CD4-positive, alpha-beta T cell treated with Interferon alpha-2 for 1 hour (primary cell): ENCODE results near the gene LIX1.
"Not testable (repeated sequence)": the region's sequence is repeated elsewhere in the genome, so short reads cannot be mapped to it uniquely, and the experiment has no call there.

Source experiments
- DNase-seq, 2 donors: peaks; one replicate each; pipeline ENCODE4 v3.0.0-alpha.2; 2020 to 2022

LIX1 gene

GRCh38 chr5:97101189-97101910 lies 41.1 kb downstream of the LIX1 start:
- DNase-seq: no peak

- no peak for DNase-seq
These were observed 41.9 kb downstream of the LIX1 start for GRCh38 chr5:97100476-97100875.

- DNase-seq: no peak
These were observed 43.5 kb downstream of the LIX1 start for GRCh38 chr5:97098922-97099321.

DNA sequence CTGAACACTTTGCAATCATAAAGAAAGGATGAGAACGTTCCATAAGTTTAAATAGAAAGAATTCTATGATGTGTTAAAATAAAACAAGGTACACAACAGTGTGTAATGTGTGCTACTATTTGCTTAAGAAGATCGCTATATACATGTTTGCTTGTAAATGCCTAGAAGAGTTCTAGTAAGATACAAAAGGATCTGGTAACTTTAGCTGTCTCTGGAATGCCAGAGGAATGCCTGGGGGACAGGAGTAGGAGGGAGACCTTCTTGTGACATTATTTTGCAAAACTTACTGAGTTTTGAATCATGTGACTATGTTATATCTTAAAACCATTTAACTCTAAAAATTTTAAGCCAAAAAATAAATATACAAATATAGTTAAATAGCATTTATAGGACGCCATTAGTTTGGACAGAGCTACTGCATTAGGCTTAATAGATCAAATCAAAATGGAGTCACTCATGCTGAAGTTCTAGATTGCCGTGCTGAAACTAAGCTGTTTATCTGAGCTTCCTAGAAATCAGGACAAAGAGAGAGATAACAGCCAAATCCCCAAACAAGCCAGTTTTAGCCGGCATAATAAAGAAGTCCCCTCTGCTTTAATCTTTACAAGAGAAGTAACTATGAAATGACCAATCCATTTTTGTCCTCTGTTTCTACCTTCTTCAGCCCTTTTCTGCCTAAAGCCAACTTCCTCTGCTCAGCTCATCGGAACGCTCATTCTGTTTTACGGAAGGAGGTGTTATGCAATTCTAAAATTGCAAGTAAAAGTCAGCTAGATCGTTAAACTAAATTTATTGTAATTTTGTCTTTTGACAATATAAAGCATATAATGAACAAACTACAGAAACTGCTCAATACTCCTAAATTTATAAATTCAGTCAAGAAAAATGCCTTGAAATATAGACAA lies 44.8 kb downstream of the LIX1 start:
- DNase-seq: no peak

DNA sequence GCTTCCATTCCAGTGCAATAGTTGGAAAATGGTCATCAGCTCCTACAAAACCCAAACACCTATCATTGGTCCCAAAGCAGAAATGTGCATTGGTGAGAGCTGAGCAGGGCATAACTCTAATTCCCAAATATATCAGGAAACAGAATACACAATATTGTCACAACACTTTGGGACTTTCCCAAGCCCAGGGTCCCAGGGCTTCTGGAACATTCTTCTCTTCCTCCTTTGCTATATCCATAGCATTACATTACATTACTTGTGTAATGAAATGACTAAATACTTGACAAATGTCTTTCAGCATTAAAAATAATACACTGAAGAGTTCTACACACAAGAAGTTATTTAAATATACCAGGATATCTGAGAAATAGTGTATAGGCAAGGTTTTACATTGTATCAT lies 45.6 kb downstream of the LIX1 start:
- no peak for DNase-seq

GRCh38 chr5:97096191-97096590 lies 46.2 kb downstream of the LIX1 start:
- DNase-seq: no peak

- DNase-seq: no peak
These were observed 47.1 kb downstream of the LIX1 start for GRCh38 chr5:97095318-97095732.

GRCh38 chr5:97094579-97095317 lies 47.7 kb downstream of the LIX1 start:
- no peak for DNase-seq

- DNase-seq: no peak
These were observed 49.2 kb downstream of the LIX1 start for GRCh38 chr5:97093193-97093592.

DNA sequence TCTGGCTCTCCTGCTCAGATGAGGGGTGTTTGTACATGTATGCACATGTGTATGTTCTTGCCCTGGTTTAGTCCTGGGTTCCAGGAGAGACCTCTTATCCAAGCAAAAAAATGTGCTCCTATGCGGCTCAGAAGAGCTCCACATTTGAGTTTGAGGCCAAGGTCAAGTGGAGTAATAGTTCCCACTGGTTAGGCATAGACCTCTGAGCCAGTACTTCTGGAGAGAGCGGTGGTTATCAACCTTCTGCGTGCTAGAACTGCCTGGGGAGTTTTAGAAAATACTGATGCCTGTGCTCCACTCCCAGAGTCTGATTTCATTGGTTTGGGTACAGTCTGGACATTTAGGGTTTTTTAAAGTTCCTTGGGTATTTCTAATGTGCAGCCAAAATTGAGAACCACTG lies 51.5 kb downstream of the LIX1 start:
- DNase-seq: no peak

- DNase-seq: no peak
These were observed 53.1 kb downstream of the LIX1 start for GRCh38 chr5:97089149-97089801.

- no peak for DNase-seq
These were observed 53.6 kb downstream of the LIX1 start for GRCh38 chr5:97088774-97089148.

GRCh38 chr5:97087138-97087537 lies 55.3 kb downstream of the LIX1 start:
- DNase-seq: no peak

DNA sequence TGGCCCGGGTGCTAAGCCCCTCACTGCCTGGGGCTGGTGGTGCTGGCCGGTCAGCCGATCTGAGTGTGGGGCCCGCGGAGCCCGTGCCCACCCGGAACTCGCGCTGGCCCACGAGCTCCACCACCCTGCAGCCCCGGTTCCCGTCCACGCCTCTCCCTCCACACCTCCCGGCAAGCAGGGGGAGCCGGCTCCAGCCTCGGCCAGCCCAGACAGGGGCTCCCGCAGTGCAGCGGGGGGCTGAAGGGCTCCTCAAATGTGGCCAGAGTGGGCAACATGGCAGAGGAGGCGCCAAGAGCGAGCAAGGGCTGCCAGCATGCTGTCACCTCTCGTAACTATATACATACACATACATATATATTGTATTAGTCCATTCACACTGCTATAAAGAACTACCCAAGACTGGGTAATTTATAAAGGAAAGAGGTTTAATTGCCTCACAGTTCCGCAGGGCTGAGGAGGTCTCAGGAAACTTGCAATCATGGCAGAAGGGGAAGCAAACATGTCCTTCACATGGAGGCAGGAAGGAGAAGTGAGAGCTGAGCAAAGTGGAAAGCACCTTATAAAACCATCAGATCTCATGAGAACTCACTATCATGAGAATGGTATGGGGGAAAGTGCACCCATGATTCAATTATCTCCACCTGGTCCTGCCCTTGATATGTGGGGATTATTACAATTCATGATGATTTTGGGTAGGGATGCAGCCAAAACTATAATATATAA lies 56.8 kb downstream of the LIX1 start:
- DNase-seq: peak; percentile 9 to 30

GRCh38 chr5:97084782-97085458 lies 57.5 kb downstream of the LIX1 start:
- not testable (repeated sequence) for DNase-seq

- DNase-seq: no peak
These were observed 63.3 kb downstream of the LIX1 start for GRCh38 chr5:97078958-97079743.

DNA sequence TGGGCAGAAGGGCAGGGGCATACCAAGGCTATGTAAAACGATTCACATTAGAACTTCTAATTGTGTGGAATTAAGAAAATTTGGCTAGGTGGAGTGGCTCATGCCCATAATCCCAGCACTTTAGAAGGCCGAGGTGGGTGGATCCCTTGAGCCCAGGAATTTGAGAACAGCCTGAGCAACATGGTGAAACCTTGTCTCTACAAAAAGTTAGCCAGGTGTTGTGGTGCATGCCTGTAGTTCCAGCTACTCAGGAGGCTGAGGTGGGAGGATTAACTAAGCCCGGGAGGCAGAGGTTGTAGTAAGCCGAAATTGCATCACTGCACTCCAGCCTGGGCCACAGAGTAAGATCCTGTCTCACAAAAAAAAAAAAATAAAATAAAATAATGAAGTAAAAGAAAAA lies 65.2 kb downstream of the LIX1 start:
- DNase-seq: no peak

GRCh38 chr5:97076098-97076497 lies 66.3 kb downstream of the LIX1 start:
- DNase-seq: no peak

- DNase-seq: no peak
These were observed 66.8 kb downstream of the LIX1 start for GRCh38 chr5:97075649-97076048.

DNA sequence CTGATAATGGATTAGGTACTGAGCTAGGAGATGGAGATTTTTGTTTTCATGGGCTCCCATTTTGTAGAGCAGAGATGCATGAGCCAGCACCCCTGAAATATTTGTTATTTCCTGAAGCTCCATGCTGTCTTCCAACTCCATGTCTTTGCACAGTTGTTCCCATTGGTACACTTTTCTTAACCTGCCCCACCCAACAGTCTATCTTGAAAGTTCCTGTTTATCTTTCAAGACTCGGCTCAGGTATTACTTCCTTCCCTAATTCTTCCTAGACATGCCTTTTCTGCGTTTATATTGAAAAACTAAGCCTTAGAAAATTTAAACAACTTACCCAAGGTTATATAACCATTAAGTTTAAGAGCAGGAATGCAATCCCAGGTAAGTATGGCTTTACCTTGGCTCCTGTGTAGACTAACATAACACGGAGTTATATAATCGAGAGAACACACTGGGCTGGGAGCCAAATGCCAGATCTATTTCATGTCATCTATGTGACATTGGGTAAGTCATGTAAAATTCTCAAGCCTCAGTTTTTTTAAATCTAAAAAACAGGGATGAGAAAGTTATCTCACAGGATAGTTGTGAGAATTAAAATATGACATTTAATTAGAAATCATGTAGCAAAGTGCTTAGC lies 67.4 kb downstream of the LIX1 start:
- no peak for DNase-seq
